Upper lobe of left lung (tissue), 4 donors: ENCODE results near the gene AKR7A3.
"Not testable (repeated sequence)": the region's sequence is repeated elsewhere in the genome, so short reads cannot be mapped to it uniquely, and the experiment has no call there.

Source experiments
- CTCF ChIP-seq, 6 experiments: fragments of 450-650 bp in 4 of 6; fragments of 200-600 bp in 2 of 6; sonication (generic) in 2 of 6; IDR thresholded peaks; one replicate each; pipeline ENCODE4 v1.5.1; 2016 to 2019; ENCODE audit warnings: antibody characterized with exemption in 6 of 6
- POLR2AphosphoS5 ChIP-seq, 2 donors: sonication (generic); formaldehyde crosslinking; IDR thresholded peaks; one replicate each; pipeline ENCODE4 v1.5.1; 2017; ENCODE audit warnings: antibody characterized with exemption in 2 of 2

GRCh38 chr1:19269427-19270342 lies 18.9 kb downstream of the AKR7A3 start:
- not testable (repeated sequence) for TF ChIP-seq CTCF, POLR2AphosphoS5 (IDR thresholded peaks at IDR 0.05)
